Measurements from ENCODE around the gene ARMCX5.

The ARMCX5 gene

DNA sequence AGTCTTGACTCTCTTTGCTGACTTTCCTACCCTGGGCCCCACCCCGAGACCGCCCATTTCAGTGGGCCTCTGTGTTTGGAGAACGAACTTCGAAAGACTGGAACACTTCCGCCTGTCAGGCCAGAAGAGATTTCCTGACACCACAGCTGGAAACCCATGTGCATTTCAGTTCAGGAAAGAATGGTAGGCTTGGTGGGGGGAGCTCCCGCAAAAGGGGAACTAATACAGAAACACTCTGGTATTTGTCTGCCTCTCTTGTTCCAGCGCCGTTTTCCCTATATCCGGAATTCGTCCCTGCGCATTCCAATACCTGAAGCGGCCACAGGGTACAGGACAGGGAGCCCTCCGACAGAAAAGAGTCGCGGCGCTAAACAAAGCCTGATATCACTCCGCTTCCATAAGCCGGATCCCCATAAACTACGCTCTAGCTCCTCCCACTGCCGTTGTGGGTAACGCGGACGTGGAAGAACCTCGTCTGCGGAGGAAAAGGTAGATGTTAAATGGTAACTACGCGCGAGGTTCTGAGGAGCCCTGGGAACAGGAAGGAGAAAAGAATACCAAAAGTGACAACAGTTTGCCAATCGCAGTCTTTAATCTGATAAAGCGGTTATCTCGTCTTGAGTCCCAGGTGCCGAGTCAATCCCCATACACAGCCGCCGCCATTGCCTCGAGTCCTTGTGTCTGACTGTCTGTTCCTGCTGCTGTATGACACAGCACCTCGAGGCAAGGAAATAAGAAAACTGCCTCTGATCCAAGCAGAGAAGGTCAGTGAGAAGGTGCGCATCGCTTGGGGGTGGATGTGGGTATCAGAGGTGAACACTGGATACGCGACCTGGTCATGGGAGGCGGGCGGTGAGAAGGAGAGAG, at the start of gene ARMCX5:
ARMCX5 (plus strand) TSS at position 432 of the 867 bp plus-strand sequence. CDS start 2,627 bp downstream, outside the sequence.
- peak; percentile 95 for DNase-seq

- no peak for DNase-seq
Measured at GRCh38 chrX:102558607-102559006, 40.7 kb upstream of the ARMCX5 start.

DNA sequence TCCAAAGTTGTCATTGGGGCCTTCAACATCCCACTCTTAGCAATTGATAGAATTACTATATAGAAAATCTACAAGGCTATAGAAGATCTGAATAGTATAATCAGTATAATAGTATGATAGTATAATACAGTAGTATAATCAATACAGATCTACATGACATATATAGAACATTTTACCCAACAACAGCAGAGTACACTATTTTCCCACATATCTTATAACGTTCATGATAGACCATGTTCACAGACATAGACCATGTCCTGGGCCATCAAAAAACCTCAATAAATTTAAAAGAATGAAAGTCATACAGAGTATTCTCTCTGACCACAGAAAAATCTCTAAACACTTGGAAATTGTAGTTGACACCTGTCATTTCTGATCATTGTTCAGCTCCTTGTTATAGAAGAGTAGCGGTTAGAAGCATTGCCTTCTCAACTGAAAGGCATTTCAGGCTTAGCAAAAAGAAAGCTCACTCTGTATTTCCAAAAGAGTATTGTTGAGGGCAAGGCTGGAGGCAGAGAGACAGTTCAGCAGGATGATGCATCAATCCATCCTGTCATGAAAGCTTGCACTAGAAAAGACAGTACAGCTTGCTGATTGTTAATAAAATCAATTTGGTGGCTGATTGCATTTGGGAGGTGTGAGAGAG, 38.8 kb upstream of the ARMCX5 start:
- DNase-seq, result no peak

DNA sequence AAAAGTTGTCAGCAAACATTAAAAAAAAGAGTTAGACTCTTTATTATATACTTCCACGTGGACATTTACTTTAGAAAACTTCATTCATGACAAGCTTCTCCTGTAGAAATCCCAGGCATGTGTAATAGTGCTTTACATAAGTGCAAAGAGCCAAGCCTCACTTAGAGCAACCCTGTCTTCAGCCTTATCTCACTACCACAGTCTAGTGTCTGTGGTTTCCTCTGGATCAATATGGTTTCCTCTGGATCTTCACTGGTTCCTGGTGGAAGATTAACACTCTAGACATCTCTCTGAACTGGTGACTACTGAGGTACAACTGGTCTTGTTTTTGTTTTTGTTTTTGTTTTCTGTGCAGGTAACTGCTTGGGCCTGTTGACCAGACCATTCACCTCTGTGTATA, 18.4 kb upstream of the ARMCX5 start:
- DNase-seq, result no peak

DNA sequence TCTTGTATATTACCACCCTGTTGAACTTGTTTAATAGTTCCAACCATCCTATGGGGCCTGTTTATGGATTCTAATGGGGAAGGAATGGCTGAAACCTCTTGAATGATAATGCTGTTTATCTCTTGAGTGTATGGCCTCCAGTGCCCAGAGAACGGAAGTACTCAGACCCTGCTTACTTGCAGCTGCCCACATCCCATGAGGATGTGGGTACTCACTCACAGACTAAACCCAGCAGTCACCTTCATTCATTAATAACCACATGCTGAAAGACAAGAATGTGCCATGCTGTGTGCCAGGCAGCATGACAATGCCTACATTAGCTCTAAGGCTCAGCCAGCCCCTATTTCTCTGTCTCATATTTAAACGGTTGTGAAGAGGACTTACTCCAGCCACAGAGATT, 5.9 kb upstream of the ARMCX5 start:
- no peak for DNase-seq

DNA sequence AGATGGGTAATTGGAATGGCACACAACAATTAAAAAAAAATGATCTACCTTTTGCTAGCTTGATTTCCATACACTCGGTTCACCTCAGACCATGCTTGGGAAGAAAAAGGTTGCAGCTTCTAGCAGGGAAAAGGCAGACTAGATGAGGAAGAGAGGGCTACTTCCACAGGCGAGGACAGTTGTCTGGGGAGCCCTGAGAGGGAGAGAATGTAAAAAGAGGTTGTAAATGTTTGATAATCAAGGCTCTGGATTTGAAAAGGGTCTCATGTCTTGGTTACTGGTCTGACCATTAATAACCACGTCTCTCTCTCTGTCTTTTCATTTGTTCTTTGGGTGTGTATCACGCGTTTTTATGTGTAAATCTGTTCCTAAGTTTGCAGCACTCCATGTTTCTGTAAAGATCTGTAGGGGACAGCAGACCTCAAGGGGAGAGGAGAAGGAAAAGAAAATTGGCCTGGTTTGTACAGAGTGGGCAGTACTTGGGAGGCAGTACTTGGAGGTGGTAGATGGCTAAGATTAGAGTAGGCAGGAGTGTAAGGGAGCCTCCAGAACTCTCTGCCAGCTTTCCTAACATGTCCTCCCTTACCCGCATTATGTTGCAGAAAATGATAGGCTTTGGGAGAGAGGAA, 750 bp downstream of the ARMCX5 start:
- peak; percentile 23 for DNase-seq

- no peak for DNase-seq
Measured at GRCh38 chrX:102604327-102604726, 5.0 kb downstream of the ARMCX5 start.

GRCh38 chrX:102606115-102606514, 6.8 kb downstream of the ARMCX5 start:
- DNase-seq, result no peak

- no peak for DNase-seq
Measured at GRCh38 chrX:102610905-102611304, 11.6 kb downstream of the ARMCX5 start.

DNA sequence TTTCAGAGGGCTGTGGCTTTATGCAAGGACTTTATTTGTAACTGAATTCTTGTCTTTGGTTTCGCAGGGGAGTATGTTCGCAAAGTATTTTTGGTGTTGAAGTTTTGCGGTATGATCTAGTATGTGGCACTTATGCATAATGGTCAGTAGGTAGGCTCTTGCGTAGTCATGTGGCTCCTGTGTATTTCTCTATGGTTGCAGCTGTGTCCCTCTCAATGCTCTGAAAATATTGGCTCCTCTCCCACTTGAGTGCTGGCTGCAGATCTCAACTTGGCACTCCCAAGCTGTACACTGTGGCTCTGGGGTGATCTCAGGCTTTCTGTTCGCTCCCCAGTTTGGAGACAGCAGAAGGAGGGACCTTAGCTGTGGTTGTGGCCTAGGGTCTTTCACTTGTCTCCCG, 24.8 kb downstream of the ARMCX5 start:
- DNase-seq, result no peak

DNA sequence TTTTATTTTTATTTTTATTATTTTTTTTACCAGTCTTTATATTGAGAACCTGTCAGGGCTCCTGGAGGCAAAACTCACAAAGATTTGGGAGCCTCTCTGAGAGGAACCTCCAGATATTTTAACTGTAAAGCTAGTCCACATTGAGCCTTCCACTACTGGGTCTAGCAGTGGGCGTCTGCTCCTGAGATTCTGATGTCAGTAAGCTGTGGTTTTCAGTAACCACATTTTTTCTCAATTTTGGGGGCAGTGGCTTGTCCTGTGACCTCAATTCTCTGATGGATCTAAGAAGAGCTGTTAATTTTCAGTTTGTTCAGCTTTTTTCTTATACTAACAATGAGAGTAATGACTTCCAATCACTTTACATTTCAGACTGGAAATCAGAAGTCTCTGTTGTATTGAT, 28.3 kb downstream of the ARMCX5 start:
- DNase-seq, result no peak

DNA sequence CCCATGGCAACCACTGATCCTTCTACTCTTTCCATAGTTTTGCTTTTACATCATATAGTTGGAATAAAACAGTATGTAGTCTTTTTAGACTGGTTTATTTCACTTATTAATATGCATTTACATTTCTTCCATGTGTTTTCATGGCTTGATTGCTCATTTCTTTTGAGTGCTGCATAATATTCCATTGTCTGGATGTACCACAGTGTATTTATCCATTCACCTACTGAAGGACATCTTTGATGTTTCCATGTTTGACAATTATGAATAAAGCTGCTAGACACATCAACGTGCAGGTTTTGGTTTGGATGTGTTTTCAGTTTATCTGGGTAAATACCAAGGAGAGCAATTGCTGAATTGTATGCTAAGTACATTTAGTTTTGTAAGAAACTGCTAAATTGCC, 38.2 kb downstream of the ARMCX5 start:
- DNase-seq, result no peak

DNA sequence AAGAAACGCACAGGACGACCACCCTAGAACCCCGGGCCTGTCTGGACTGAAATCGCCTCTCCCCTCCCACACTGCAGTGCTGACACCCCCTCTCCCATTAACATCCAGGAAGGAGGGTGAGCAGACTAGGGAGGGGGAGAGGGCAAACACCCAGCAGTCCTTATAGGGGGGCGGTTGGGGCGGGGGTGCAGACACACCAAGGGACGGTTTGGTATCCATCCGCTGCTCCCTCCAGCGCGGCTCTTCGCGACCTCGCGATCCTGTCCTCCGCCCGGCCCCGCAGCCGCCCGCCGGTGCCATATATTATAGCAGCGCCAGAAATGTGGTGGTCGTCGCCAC, 51.6 kb downstream of the ARMCX5 start:
- DNase-seq, result no peak

GRCh38 chrX:102651242-102652011, 52.1 kb downstream of the ARMCX5 start, which contains the start of gene GPRASP1:
Gene GPRASP1, plus strand, starts transcription at chrX:102651483. Its CDS starts 2,431 bp downstream, at chrX:102653914.
- DNase-seq, result peak; percentile 79

GRCh38 chrX:102652031-102652688, 52.8 kb downstream of the ARMCX5 start:
- DNase-seq, result peak; percentile 73

Data from NCI-H2227 treated with DMSO at 0.1 percent for 48 hours (cell line).